ENCODE measurements around the gene NUP62. TPM values are rescaled to one million over a fixed set of nuclear protein-coding genes. Genes with fewer than 3 reads are reported as not detected.
A peak's percentile ranks its signal among the peaks of the same experiment; 100 is the strongest.

Gene NUP62
- total RNA-seq, 4 donors from 2014 or later: 34.5 to 40.1 (median 34.9) TPM

- Histone ChIP-seq H3K27ac (no peak overlapping the region), H3K27me3 (peaks cover 0 to 21% (median 0%) of the 10 kb centered on the region in 4 donors), H3K4me3 (no peak overlapping the region), H3K4me1 (peaks cover 10 to 35% (median 11%) of the 10 kb centered on the region in 3 donors), H3K9me3 (no peaks in the 10 kb centered on the region), H3K36me3 (peaks cover 0 to 23% (median 0%) of the 10 kb centered on the region in 3 donors)
- 77 to 86% methylated on average over 9 to 16 of the region's 17 CpGs for WGBS, 2 donors
- DNase-seq: no peak
- intact Hi-C loops (cut with DNase I): no loop called here
- TF ChIP-seq POLR2A (IDR thresholded peaks at IDR 0.05) (no peak), CTCF (IDR thresholded peaks at IDR 0.05) (no peak)
Measured at GRCh38 chr19:49891393-49891792, 37.9 kb downstream of the NUP62 start.

GRCh38 chr19:49890349-49891311 lies 38.7 kb downstream of the NUP62 start:
- WGBS, 2 donors: 0 to 26% methylated on average over 5 to 12 of the region's 69 CpGs
- H3K4me3 ChIP-seq: peak overlapping the region; percentile 7 to 61 (median 38)
- DNase-seq: no peak

GRCh38 chr19:49889687-49890348 lies 39.5 kb downstream of the NUP62 start:
- WGBS, 2 donors: 30 to 73% methylated on average over 21 to 36 of the region's 71 CpGs
- intact Hi-C loops (cut with DNase I): no loop called here
- TF ChIP-seq CTCF (IDR thresholded peaks at IDR 0.05): peak; percentile 68 to 84 (median 74)
- no peak for TF ChIP-seq POLR2A (IDR thresholded peaks at IDR 0.05)
- Histone ChIP-seq H3K4me1 (peaks cover 10 to 31% (median 11%) of the 10 kb centered on the region in 3 donors), H3K36me3 (peaks cover 1 to 39% (median 4%) of the 10 kb centered on the region in 3 donors), H3K27me3 (peaks cover 0 to 21% (median 0%) of the 10 kb centered on the region in 4 donors), H3K9me3 (no peaks in the 10 kb centered on the region), H3K4me3 (peak overlapping the region; percentile 7 to 61 (median 38)), H3K27ac (peak overlapping the region in 1 of 4 donors; percentile 27)
- no peak for DNase-seq

More at GRCh38 chr19:49890349-49891311, 38.7 kb downstream of the NUP62 start:
- Histone ChIP-seq H3K27me3 (peaks cover 0 to 21% (median 0%) of the 10 kb centered on the region in 4 donors), H3K4me1 (peaks cover 10 to 31% (median 11%) of the 10 kb centered on the region in 3 donors), H3K9me3 (no peaks in the 10 kb centered on the region), H3K27ac (peak overlapping the region in 1 of 4 donors; percentile 27), H3K36me3 (peaks cover 0 to 30% (median 0%) of the 10 kb centered on the region in 3 donors)
- intact Hi-C loops (cut with DNase I): no loop called here
- peak in 1 of 6 experiments; percentile 6 for TF ChIP-seq CTCF (IDR thresholded peaks at IDR 0.05)
- TF ChIP-seq POLR2A (IDR thresholded peaks at IDR 0.05): no peak

- intact Hi-C loops (cut with DNase I): no loop called here
- Histone ChIP-seq H3K4me3 (no peak overlapping the region), H3K9me3 (no peaks in the 10 kb centered on the region), H3K36me3 (peaks cover 8 to 45% (median 10%) of the 10 kb centered on the region in 3 donors), H3K4me1 (peaks cover 10 to 31% (median 11%) of the 10 kb centered on the region in 3 donors), H3K27ac (no peak overlapping the region), H3K27me3 (peaks cover 0 to 21% (median 0%) of the 10 kb centered on the region in 4 donors)
- no peak for DNase-seq
- TF ChIP-seq POLR2A (IDR thresholded peaks at IDR 0.05) (no peak), CTCF (IDR thresholded peaks at IDR 0.05) (no peak)
- WGBS, 2 donors: 84 to 100% methylated on average over 7 to 11 of the region's 23 CpGs
Measured at GRCh38 chr19:49889038-49889686, 40.1 kb downstream of the NUP62 start.
